Hematopoietic multipotent progenitor cell (in vitro differentiated cells): ENCODE measurements around the gene LYPD6B. TPM values are rescaled to one million over a fixed set of nuclear protein-coding genes. Genes with fewer than 3 reads are reported as not detected.

Source experiments
- DNase-seq, 3 donors: peaks; one replicate each; pipeline ENCODE4 v3.0.0-alpha.2; 2011 to 2015; ENCODE audit warnings: low read depth in 2 of 3, low spot score in 2 of 3
- total RNA-seq: library from RNA; depleted of rRNA; stranded (reverse); fragments of >200 nt; gene quantifications from one replicate; pipeline ENCODE4 v1.2.3, GENCODE V29; 2012

Gene LYPD6B
- total RNA-seq, 1 donor, result 0.81 TPM

DNA sequence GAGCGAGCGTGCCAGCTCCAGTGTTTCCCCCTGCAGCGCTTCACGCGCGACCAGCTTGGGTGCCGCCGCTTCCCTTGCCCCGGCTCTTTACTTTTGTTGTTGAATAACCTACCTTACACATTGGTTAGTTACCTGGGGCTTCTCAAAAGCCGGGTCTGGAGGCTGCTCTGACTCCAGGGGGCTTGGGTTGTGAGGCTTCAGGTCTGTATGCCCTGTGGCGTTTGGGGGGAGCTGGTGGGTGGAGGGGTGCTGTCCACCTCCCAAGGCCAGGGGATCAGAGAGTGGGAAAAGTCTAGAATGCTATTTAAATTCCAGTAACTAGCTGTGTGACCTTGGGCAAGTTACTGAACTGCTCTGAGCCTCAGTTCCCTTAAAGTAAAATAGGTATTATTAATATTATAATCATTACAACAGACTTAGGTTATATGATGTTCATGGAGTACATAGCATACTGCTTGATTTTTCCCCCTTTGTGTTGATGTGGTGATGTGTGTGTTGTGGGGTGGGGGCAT lies 770 bp downstream of the LYPD6B start:
- no peak for DNase-seq

DNA sequence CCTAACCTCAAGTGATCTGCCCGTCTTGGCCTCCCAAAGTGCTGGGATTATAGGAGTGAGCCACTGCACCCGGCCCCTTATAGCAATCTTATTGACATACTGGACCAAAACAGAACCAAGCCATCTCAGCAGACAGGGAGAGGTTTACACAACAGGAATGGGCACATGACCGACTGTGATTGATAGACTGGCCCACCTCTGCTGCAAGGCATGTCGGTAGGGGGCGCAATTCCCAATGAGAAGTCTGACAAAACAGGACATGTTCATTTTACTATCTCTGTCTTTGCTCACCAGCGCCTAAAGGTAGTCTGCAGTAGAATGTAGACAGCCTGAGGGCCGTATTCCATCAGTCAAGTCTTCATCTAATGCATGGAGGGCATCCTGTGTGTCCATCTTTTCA lies 2.0 kb downstream of the LYPD6B start:
- peak in 2 of 3 donors; percentile 27 to 45 for DNase-seq

DNA sequence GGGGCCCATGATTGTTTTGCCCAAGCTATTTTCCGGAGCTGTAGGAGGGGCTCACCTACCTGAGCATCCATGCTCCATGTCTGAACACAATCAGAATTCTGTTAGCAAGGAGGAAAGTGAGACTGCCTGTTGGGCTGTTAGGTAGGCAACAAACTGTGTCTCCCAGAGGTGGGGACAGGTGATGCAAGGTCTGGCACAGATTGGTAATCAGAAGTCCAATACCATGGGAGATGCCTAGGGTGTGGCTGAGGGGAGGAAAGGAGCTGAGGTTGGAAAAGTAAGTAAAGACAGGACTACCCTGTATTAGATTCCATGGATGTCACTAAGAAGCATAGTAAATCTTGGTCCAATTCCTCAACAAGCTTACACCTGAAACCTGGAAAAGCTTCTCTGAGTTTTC lies 3.0 kb downstream of the LYPD6B start:
- DNase-seq, result no peak

DNA sequence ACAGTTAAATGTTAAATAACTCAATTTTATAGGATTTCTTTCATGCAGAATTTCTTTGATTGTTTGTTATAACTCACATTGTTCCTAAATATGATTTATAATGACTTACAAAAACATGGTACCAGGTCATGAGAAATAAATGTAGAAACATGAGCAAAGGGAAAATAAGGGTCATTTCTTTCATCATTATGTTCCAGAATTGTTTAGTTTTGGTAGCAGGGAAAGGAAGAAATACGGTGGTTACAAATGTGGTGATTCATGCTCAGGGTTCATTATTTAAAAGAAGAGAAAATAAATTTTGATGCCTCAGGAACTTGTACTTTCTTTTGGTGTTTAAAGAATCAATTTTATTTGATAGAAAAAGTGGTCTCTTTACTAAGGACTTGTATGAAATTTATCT lies 4.4 kb downstream of the LYPD6B start:
- no peak for DNase-seq

DNA sequence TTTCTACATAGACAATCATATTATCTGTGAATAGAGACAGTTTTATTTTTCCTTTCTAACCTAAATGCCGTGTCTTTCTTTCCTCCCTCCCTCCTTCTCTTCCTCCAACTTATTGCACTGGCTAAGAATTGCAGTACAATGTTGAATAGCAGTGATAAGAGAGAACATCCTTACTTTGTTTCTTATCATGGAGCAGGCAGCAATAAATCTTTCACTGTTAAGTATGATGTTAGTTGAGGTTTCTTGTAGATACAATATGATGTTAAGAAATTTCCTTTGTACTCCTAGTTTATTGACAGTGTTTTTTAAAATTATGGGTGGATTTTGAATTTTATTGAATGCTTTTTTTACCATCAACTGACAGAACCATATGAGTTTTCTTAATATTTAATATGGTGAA lies 6.0 kb downstream of the LYPD6B start:
- DNase-seq, result no peak

DNA sequence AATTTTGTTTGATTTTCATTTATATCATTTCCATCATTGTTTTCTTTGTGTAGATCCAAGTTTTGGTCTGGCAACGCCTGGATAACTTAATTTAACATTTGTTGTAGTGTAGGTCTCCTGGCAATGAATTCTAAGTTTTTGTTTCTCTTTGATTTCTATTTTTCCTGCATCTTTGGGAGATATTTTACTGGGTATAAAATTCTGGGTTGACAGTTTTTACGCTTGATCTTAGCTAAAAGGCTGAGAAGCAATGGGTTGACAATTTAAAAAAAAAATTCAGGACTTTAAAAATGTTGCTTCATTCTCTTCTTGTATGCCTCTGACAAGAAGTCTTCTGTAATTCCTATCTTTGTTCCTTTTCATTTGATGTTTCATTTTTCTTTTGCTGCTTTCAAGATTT lies 8.6 kb downstream of the LYPD6B start:
- no peak for DNase-seq

DNA sequence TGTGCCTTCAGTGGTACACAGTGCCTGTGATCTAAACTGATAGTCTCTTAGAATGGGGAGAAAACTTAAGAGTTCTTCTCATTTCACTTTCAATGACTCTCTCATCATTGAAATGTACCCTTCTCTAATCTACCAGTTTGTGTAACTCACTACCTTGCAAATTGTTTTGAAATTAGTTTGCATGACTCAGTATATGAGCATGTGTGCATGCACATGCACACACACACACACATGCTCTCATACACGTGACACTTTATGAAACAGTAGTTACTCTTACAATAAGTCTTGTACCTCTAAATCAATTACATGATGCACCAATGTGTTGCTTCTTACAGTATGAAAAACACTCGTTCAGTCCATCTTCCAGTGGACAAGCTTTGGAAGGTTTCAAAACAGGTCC lies 10.6 kb downstream of the LYPD6B start:
- no peak for DNase-seq

DNA sequence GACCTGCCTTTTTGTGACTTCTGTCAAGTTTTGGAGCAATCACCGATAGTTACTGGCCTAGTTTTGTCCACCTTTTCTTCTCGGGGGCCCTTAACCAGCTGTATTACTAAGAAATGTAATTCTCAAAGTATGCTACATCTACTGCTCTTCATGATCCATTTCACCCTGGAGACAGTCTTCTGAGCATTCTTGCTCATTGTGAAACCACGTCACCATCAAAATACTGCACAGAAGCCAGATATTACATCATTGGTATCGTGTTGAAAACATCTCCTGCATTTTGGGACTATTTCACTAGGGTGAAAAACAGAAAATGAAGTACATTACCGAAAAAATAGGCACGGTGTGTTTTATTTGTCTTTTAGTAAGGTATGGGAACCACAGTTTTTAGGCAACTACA lies 11.7 kb downstream of the LYPD6B start:
- DNase-seq, result no peak

DNA sequence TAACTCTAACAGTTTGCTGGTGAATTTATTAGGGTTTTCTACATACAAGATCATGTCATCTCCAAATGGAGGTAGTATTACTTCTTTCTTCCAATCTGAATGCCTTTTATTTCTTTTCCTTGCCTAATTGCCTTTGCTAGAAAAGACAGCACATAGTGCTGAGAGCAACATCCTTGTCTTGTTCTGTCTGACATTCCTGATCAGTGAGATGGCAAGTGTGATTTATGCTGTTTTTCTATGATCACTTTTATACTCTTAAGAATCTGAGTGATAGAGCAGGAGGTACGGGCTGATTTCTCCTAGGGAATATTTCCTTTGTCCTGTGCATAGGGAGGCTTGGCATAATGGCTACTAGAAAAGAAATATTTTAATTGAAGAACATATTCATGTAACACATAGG lies 17.3 kb downstream of the LYPD6B start:
- no peak for DNase-seq

DNA sequence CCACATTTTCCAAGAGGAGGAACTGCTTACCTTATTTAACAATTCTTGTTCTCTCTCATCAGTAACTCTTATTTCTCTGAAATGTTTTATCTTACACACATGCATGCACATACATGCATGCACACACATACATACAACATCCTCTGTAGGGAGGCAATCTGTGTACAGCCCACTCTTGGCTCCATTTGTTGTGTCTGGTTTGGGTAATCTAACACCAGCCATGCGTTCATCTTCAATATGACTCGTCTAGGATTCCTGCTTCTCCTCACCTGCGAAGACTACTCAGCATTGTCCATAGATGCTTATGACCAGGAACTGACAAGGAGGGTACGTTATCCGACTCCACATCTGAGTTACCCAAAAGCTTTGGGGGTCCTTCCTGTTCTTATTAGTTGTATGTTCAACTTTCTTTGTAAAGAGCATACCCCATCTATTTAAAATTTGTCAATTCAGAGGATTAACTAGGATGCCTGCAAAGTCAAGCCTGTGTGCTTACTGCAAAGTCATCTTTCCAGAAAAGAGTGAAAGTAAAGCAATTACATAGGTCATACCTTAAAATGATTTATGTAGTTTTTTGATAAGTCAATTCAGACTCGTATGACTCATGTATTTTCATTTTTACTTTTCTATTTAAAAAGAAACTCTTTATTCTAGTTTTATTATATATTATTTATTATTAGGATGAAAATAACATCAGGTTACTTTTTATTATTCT lies 18.2 kb downstream of the LYPD6B start:
- DNase-seq, result peak in 1 of 3 donors; percentile 50

DNA sequence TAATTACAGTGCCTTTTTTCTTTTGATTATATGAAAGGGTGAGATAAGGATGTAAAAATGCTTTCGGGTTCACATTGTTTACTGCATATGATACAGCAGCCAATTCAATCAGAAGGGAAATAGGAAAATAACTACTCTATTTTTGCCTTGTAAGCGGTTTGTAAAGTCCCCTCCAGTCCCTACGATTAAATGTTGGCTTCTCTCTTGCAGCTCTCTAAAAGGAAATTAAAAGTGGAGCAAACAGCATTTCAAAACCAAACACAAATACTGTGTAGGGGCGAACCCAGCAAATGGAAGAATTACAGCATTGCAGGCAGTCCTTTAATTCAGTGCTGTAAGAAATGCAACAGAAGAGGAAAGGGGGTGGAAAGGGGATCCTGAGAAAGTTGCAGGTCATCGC lies 18.9 kb downstream of the LYPD6B start:
- no peak for DNase-seq

DNA sequence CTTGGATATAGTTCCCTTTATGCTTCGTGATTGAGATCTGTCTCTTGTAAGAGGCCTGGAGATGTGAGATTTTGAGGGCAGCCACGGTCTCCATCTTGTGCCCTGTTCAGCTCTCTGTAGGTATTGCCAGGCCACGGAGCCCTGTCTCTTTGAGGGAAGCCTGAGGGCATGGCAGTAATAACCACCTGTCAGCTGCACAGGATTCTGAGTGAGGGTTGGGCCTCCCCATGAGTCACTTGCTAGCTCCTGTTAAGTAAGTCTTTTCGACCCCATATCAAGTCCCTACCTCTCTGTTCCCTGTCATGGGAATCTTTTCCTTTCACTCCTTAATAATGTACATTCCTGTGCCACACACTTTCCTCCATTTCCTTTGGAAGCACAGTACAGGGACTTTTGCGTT lies 20.4 kb downstream of the LYPD6B start:
- DNase-seq, result no peak

DNA sequence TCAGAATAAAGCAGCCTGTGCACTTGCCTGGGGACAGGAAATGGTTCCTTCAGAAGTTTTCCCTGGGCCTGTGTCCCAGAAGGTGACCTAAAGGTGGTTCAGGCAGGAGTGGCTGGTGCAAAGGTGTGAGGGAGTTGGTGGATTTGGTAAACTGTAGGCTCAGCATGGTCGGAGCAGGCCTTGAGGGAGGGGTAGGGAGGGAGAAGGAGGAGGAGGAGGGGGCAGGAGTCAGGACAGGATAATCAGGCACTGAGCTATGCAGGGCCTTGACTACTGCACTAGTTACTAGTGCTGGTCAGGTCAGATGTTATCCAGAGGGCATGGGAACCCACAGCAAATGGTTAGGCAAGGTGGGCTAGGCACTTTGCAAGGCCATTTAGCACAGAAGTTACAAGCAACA lies 21.3 kb downstream of the LYPD6B start:
- DNase-seq, result no peak

DNA sequence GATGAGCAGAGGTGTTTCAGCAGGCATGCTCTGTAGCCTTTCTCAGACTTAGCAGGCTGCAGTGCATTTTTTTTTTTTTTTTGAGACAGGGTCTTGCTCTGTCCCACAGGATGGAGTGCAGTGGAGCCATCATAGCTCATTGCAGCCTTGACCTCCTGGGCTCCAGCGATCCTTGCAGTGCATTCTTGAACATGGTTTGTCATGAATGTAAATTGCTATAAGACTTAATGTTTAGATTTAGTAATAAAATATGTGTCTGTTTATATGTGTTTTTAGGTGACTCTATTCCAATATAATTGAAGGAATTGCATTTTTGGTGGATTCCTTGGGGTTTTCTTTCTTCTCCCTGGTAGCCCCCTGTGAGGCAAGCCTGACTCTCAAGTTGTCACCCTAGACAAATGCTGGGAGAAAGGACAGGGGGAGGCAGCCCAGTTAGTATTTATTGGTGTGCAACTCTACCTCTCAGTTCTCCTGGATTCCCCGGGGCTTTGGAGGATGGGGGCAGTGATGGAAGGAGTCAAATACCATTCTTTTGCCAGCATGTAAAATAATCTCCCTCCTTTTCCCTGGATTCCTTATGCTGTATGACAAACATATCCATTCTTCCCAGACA lies 22.7 kb downstream of the LYPD6B start:
- DNase-seq, result no peak

DNA sequence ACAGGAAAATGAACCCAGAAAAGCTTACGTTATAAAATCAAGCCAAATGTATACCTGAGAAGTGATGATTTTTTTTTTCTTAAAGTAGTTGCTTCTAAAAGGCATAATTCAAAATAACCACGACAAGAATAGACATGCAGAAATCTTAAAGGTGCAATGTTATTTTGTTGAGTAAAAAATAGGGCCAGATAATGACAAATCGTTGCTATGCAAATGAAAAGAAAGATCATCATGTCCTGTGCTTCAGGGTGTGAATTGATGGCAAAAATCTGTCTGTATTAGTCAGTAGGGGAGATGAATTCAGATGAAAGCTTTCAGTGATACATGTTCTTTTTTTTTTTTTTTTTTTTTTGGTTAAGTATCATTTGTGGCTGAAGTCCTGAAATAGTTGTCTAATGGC lies 24.0 kb downstream of the LYPD6B start:
- DNase-seq, result no peak

DNA sequence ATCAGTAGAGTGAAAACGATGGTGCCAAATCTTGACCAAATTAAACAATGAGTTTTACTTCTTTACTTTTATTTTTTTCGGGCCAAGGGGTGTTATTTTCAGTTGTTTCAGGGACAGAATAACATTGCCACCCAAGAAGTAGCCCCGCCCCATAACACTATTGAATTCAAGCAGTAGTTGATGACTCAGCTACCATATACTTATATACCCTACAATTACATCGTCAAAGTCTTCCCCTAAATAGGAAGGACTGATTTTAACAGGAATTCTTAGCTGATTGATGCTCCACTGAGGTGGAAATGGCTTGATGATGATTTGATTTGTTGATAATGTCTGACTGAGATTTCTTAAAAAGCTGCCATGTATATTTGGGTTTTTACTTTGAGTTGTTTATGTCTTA lies 24.7 kb downstream of the LYPD6B start:
- no peak for DNase-seq

DNA sequence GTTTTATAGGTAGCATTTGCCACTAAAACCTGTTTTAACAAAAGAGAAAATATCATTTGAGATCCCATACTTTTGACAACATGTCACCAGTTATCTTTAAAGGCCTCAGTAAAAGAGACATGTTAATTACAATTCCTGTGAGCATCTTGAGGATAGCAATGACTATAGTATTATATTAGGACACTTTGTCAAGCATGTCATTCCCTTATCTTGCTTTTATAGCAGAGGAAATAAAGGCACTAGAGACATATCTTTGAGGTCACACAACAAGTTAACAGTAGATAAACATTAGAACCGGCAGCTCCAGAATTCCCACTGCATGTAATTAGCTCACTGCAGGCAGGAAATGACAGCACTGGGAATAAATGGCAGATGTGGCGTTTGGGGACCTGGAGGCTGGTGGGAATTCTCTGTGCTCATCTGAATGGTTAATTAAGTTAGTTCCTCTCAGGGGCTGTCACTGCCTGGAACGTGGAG lies 25.9 kb downstream of the LYPD6B start:
- DNase-seq, result no peak

DNA sequence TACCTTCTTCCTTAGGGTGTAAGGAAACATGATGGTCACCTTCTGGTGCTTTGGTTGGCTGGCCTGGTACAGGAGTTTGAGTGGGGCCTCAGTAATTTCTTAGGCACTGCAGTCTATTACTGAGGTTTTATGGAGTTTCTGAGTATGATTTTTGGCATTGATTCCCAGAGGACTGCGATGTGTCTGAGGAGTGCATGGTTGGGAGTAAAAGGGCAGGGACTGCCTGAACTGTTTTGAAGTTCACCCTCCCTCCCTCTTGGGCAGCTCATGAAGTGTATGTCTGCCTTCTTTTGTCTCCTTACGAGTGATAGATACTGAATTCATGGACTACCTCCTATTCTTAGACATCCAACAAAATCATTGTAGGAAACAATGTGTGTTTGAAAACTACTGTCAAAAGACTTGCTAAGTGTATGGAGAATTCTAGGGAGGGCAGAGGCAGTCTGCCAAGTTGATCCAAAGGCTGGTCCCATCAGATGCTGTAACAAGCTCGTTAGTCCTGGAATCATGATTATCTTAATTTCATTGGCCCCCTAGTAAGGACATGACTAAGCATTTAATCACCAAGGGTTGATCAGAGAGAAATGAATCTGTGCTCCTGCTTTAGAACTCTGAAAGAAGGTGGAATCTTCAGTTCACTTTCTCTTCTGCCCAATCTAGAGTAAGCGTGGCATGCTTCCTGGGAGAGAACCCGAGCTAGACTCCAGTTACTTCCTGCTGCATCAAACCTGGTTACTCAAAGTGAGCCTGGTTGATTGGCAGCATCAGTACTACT lies 26.5 kb downstream of the LYPD6B start:
- DNase-seq, result no peak

DNA sequence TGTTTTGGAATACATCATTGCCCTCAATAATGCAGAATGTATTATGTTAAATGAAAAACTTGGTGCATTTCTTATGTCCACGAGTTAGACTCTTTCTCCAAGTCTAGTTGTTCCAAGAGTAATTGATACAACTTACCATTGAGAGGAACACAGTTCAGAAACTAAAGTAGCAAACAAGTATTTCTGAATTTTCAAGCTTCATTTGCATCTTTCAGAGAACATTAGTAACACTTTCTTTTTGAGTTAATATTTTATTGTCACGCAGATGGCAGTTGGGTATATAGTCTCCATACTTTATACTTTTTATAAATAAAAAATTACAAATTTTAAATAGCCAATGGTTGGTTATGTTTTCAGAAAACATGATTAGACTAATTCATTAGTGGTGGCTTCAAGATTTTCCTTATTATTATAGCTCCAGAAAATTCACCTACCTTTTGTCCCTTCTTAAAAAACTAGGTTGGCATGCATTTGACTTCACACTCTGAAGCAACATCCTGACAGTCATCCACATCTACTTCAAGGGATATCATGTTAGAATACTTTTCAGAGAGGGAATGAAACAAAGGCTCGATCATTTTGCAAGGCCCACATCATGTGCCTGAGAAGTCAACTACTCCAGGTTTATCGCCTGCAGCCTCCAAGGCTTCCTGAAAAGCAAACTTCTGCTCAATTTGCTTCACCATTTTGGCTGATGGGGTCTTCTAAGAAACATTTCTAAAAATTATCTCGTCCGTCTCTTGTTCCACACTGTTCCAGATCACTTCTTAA lies 29.9 kb downstream of the LYPD6B start:
- no peak for DNase-seq

DNA sequence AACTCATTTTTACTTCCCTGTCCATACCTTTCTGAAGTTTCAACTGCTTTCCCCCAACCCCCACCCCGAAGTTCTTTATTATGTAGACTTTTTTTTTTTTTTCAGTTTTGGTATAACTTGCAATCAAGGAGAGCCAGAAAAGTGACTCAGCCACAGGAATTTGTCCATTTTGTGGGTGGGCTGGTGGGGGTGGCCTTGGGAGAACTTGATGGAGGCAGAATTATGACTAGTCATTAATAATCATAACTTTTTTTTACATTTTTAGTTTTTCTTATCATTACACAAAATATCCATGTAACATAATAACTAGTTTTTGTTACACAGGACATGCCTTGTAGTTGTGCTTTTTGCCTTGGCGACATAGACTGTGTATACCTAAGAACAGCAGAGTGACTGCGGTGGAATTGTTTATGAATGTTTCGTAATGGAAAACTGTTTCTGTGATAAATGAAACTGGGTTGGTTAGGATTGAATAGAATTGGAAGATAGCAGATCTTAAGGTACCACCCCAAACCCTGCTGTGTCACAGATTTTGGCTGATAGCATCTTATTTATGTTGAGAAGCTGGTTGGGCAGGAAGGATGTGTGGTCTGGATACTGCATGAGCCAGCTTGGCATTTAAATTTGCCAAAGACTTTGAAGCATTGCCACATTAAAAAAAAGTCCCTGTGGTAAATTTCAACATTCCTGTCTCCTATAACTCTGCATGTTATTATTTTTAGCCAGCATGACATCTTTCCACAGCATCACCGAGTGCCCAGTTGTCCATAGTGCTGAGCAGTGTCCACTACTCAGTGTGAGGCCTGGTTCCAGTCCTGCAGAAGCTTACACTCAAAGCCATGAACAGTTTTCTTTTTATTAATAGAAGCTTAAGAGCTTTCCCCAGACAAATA lies 30.7 kb downstream of the LYPD6B start:
- DNase-seq, result peak; percentile 2 to 96 (median 87)
